Endothelial cell of umbilical vein (primary cell): ENCODE data around the gene MAJIN. TPM values are rescaled to one million over a fixed set of nuclear protein-coding genes. Genes with fewer than 3 reads are reported as not detected.

Experiments
- BruUV-seq: library from RNA; stranded (reverse); fragments of 400-500 nt; replicated peaks from 2 replicates; lab custom pipeline; 2021; lab: Mats Ljungman, UMichigan
- CTCF ChIA-PET: fragments of 300-600, 350-600 bp; sonication (Branson Sonifier 250); formaldehyde crosslinking; loops from one replicate; lab custom pipeline; 2021; ENCODE audit warnings: antibody characterized with exemption, inconsistent platforms; lab: Charles Lee
- POLR2A ChIA-PET: fragments of 300-600, 350-600 bp; sonication (Branson Sonifier 250); formaldehyde crosslinking; loops from one replicate; lab custom pipeline; 2021; ENCODE audit warnings: antibody characterized with exemption, inconsistent platforms; lab: Charles Lee
- DNase-seq: peaks from one replicate; pipeline ENCODE4 v3.0.0-alpha.2; 2011; ENCODE audit warnings: low read depth, low spot score
- FAIRE-seq: peaks from 2 replicates; lab custom pipeline; 2011; peaks lifted over from hg19 to GRCh38; lab: Jason Lieb, UNC
- H2AFZ ChIP-seq: 2 replicates; pipeline ENCODE4 v1.6.0; 2012; ENCODE audit warnings: low read depth, low read length, control low read depth, inconsistent platforms
- H3K27ac ChIP-seq: 2 replicates; pipeline ENCODE4 v1.5.1; 2011; ENCODE audit warnings: low read depth, mild to moderate bottlenecking, control low read depth, low read length, moderate library complexity; ENCODE audit not compliant: insufficient read depth
- H3K27me3 ChIP-seq, 2 experiments: 2 replicates each; pipeline versions ENCODE4 v1.6.0 to v1.6.1; 2011; ENCODE audit warnings: low read length in 2 of 2, mixed read lengths in 1 of 2; ENCODE audit not compliant: control insufficient read depth in 2 of 2, insufficient read depth in 2 of 2
- H3K36me3 ChIP-seq, 2 experiments: 2 replicates in 1 of 2; 3 replicates in 1 of 2; pipeline ENCODE4 v1.5.1; 2011; ENCODE audit warnings: low read length in 2 of 2, mild to moderate bottlenecking in 1 of 2, moderate library complexity in 1 of 2; ENCODE audit not compliant: control insufficient read depth in 2 of 2, insufficient read depth in 2 of 2; ENCODE audit errors: extremely low read depth in 1 of 2
- H3K4me1 ChIP-seq: 3 replicates; pipeline ENCODE4 v1.5.1; 2011; ENCODE audit warnings: mild to moderate bottlenecking, low read length; ENCODE audit not compliant: control insufficient read depth, insufficient read depth; ENCODE audit errors: extremely low read depth
- H3K4me2 ChIP-seq: 2 replicates; pipeline ENCODE4 v1.6.1; 2011; ENCODE audit warnings: low read length, control low read depth, mixed read lengths; ENCODE audit not compliant: insufficient read depth
- H3K4me3 ChIP-seq, 3 experiments: fragments of 200-600 bp in 1 of 3; sonication (generic), shearing (Covaris generic) in 1 of 3; replicated peaks in 1 of 3; 2 replicates each; pipeline ENCODE4 v1.5.1; 2011 to 2016; ENCODE audit warnings: control low read depth in 3 of 3, low read length in 3 of 3, mild to moderate bottlenecking in 2 of 3, inconsistent platforms in 1 of 3, low read depth in 1 of 3, moderate library complexity in 1 of 3; ENCODE audit not compliant: insufficient read depth in 1 of 3
- H3K79me2 ChIP-seq: 2 replicates; pipeline ENCODE4 v1.6.0; 2012; ENCODE audit warnings: low read length, inconsistent platforms; ENCODE audit not compliant: control insufficient read depth, insufficient read depth
- H3K9ac ChIP-seq: replicated peaks from 2 replicates; pipeline ENCODE3; 2011; ENCODE audit warnings: low read length, control low read depth; ENCODE audit not compliant: insufficient read depth; ENCODE audit errors: extremely low read depth
- H3K9me1 ChIP-seq: replicated peaks from 3 replicates; pipeline ENCODE4 v1.6.0; 2011; ENCODE audit warnings: mild to moderate bottlenecking, low read length; ENCODE audit not compliant: control insufficient read depth, insufficient read depth; ENCODE audit errors: extremely low read depth
- H3K9me3 ChIP-seq: replicated peaks from 2 replicates; pipeline ENCODE4 v1.5.1; 2012; ENCODE audit warnings: low read length, inconsistent platforms; ENCODE audit not compliant: control insufficient read depth, insufficient read depth
- H4K20me1 ChIP-seq: replicated peaks from 2 replicates; pipeline ENCODE3; 2011; ENCODE audit warnings: mild to moderate bottlenecking, low read length; ENCODE audit not compliant: control insufficient read depth, insufficient read depth; ENCODE audit errors: extremely low read depth
- CTCF ChIP-seq, 2 donors: IDR thresholded peaks; 1 replicate in 1 of 2; 2 replicates in 1 of 2; pipeline ENCODE4 v1.5.1; 2011; ENCODE audit warnings: low read length in 2 of 2, mild to moderate bottlenecking in 2 of 2, moderate library complexity in 2 of 2, control low read depth in 1 of 2, inconsistent platforms in 1 of 2, low read depth in 1 of 2; ENCODE audit not compliant: insufficient read depth in 1 of 2; ENCODE audit errors: extremely low read depth in 1 of 2
- EZH2 ChIP-seq: IDR thresholded peaks from 2 replicates; pipeline ENCODE4 v1.6.1; 2012; ENCODE audit warnings: borderline replicate concordance, low read depth, mild to moderate bottlenecking, moderate library complexity, low read length, inconsistent platforms; ENCODE audit not compliant: severe bottlenecking
- FOS ChIP-seq: IDR thresholded peaks from 2 replicates; pipeline ENCODE4 v1.6.1; 2011; ENCODE audit warnings: mild to moderate bottlenecking, low read length, moderate library complexity, borderline replicate concordance; ENCODE audit not compliant: insufficient read depth
- JUN ChIP-seq: IDR thresholded peaks from 2 replicates; pipeline ENCODE4 v1.6.1; 2011; ENCODE audit warnings: borderline replicate concordance, low read depth; ENCODE audit not compliant: insufficient read length, insufficient read depth
- MYC ChIP-seq: IDR thresholded peaks from one replicate; pipeline ENCODE4 v1.6.1; 2011; ENCODE audit warnings: mild to moderate bottlenecking, low read depth, low read length
- POLR2A ChIP-seq: IDR thresholded peaks from 2 replicates; pipeline ENCODE4 v1.6.1; 2012; ENCODE audit warnings: low read depth, mild to moderate bottlenecking, control low read depth, low read length
- POLR2AphosphoS5 ChIP-seq: IDR thresholded peaks from 2 replicates; pipeline ENCODE4 v1.6.1; 2012; ENCODE audit warnings: low read depth, mild to moderate bottlenecking, control low read depth, low read length, moderate library complexity; ENCODE audit not compliant: insufficient read depth
- dilution Hi-C: fragments of 300-500 bp; cut with MboI; formaldehyde crosslinking; loops from one replicate; pipeline ENCODE4 v1.15.0; 2019; ENCODE audit warnings: low sequenced_read_pairs; ENCODE audit not compliant: extremely low pct_ligation_motif_present
- intact Hi-C: fragments of 100-400 bp; cut with micrococcal nuclease; formaldehyde crosslinking; loops from one replicate; pipeline ENCODE4 v1.10.0; 2022
- polyA plus RNA-seq, 4 experiments: library from polyadenylated mRNA; depleted of rRNA in 3 of 4; stranded (reverse) in 3 of 4; unstranded in 1 of 4; fragments of >200 nt; gene quantifications; 2 replicates each; pipeline versions ENCODE4 v1.2.1 to v1.2.3, GENCODE V29; 2011 to 2012; ENCODE audit warnings: missing spikeins in 1 of 4
- total RNA-seq: library from RNA; stranded (reverse); gene quantifications from 2 replicates; pipeline ENCODE4 v1.2.3, GENCODE V29; 2021

MAJIN gene
- total and polyA plus RNA-seq, 2 donors (not counting 3 experiments of a cell fraction or from before 2014, with no cell fraction given) = 0.07 TPM; not detected in 1

- ChIA-PET POLR2A (no interaction called here), CTCF (interaction anchor here (0.8 kb wide), 1 partner anchor 64 kb away, joined by 3 read pairs; the partner anchor contains the start of gene BATF2)
- peaks cover 3 to 35% of the 10 kb centered on the region in 2 experiments for H3K36me3 ChIP-seq
- intact Hi-C loops = no loop called here
- H3K9ac ChIP-seq = no peak overlapping the region
- H3K9me3 ChIP-seq = no peaks in the 10 kb centered on the region
- no peaks in the 10 kb centered on the region for H4K20me1 ChIP-seq
- TF ChIP-seq FOS (no peak), MYC (no peak), EZH2 (no peak), JUN (no peak), POLR2AphosphoS5 (no peak), CTCF (IDR thresholded peaks at IDR 0.05; ENCODE audit: extremely low read depth in 1 of 2, insufficient read depth in 1 of 2, low read depth in 1 of 2, low read length in 2 of 2) (no peak), POLR2A (no peak)
- no peaks in the 10 kb centered on the region for H3K79me2 ChIP-seq
- no peaks in the 10 kb centered on the region for H3K27me3 ChIP-seq
- DNase-seq (no peak), FAIRE-seq (no peak)
- no TSS peak for BruUV-seq
- dilution Hi-C loops = no loop called here
- H3K27ac ChIP-seq = no peak overlapping the region
- no peak overlapping the region for H3K4me2 ChIP-seq
- H3K4me1 ChIP-seq = no peaks in the 10 kb centered on the region
- H3K4me3 ChIP-seq = no peak overlapping the region
- no peak overlapping the region for H2AFZ ChIP-seq
- H3K9me1 ChIP-seq = no peaks in the 10 kb centered on the region
Observed at GRCh38 chr11:64932324-64932723, 39.6 kb downstream of the MAJIN start.
